ENCODE results near the gene OSBPL6.

OSBPL6 gene

DNA sequence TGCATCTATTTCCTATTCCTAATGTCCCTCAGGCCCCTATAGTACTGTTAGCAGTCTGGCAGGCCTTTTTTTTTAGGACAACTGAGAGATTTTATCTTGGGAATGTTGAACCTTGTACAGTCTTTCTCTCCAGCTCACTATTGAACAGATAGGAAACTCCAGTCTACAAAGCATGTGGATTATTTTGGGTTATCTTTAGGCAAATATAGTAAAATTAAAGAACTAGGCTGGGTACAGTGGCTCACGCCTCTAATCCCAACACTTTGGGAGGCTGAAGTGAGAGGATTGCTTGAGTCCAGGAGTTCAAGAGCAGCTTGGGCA is 102.7 kb downstream of the OSBPL6 start:
- TF ChIP-seq FOXP2 (optimal IDR thresholded peaks at IDR 0.05; ENCODE audit: control extremely low read depth, extremely low read length, insufficient read depth) (no peak), POLR2AphosphoS5 (IDR thresholded peaks at IDR 0.05; ENCODE audit: borderline replicate concordance, low read depth, low read length) (no peak), EZH2 (IDR thresholded peaks at IDR 0.05) (no peak)
- H3K27ac ChIP-seq = no peak overlapping the region
- H3K9me3 ChIP-seq (ENCODE audit: low read depth, low read length) = no peaks in the 10 kb centered on the region
- H3K9ac ChIP-seq (ENCODE audit: insufficient read length) = no peak overlapping the region
- DNase-seq (ENCODE audit: low read depth, low spot score) = no peak
- H3K36me3 ChIP-seq (ENCODE audit: insufficient read depth, low read length) = no peaks in the 10 kb centered on the region
- H3K4me3 ChIP-seq = no peak overlapping the region

DNA sequence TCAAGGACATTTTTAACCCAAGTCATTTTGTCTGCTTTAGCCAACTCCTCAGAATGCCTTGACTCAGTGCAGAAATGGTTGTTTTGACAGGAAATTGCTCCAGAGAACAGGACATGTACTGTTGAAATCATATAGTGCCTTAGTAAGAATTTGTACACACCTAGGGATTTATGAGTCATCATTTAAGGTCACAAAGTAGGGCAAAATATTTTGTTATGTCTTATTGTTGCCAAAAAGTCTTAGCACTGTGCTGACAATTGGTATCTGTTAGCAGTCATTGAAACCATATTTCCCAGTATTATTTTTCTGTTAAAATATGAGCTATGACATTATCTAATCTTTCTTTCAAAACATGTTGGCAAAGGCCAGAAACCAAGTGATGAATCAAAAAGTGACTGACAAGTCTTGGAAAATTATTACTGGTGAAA is 104.5 kb downstream of the OSBPL6 start:
- H3K9me3 ChIP-seq (ENCODE audit: low read depth, low read length) = no peaks in the 10 kb centered on the region
- no peak overlapping the region for H3K9ac ChIP-seq (ENCODE audit: insufficient read length)
- TF ChIP-seq POLR2AphosphoS5 (IDR thresholded peaks at IDR 0.05; ENCODE audit: borderline replicate concordance, low read depth, low read length) = no peak
- no peak for TF ChIP-seq EZH2 (IDR thresholded peaks at IDR 0.05)
- no peak for TF ChIP-seq FOXP2 (optimal IDR thresholded peaks at IDR 0.05; ENCODE audit: control extremely low read depth, extremely low read length, insufficient read depth)
- H3K27ac ChIP-seq = no peak overlapping the region
- no peaks in the 10 kb centered on the region for H3K36me3 ChIP-seq (ENCODE audit: insufficient read depth, low read length)
- DNase-seq (ENCODE audit: low read depth, low spot score) = no peak
- no peak overlapping the region for H3K4me3 ChIP-seq

DNA sequence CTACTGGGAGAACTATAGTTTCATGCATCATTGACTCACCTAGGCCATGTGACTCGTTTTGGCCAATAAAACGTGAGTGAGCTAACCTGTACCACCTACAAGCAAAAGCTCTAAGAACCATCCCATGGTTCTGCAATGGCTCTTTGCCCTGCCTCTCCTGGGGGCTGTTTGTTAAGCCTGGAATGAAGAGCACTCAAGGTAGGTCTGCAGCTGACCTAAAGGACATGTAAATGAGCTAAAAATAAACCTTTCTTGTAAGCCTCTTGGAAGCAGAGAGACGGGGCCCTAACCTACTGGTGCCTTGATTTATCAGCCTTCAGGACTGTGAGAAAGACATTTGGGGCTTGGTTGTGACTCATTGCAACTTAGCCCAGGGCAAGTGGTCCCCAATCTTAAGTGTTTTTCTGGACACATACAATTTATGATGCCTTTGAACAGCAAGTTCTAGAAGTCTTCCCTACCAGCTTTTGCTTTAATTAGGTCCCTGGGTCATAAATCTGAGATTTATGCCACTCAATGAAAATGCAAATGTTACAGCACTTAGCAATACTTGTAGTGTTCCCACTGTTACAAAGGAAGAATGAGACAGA is 107.4 kb downstream of the OSBPL6 start:
- no peak overlapping the region for H3K27ac ChIP-seq
- TF ChIP-seq POLR2AphosphoS5 (IDR thresholded peaks at IDR 0.05; ENCODE audit: borderline replicate concordance, low read depth, low read length) = no peak
- TF ChIP-seq EZH2 (IDR thresholded peaks at IDR 0.05) = no peak
- TF ChIP-seq FOXP2 (optimal IDR thresholded peaks at IDR 0.05; ENCODE audit: control extremely low read depth, extremely low read length, insufficient read depth) = no peak
- H3K4me3 ChIP-seq = no peak overlapping the region
- no peak overlapping the region for H3K9ac ChIP-seq (ENCODE audit: insufficient read length)
- no peak for DNase-seq (ENCODE audit: low read depth, low spot score)
- no peaks in the 10 kb centered on the region for H3K9me3 ChIP-seq (ENCODE audit: low read depth, low read length)
- H3K36me3 ChIP-seq (ENCODE audit: insufficient read depth, low read length) = no peaks in the 10 kb centered on the region

DNA sequence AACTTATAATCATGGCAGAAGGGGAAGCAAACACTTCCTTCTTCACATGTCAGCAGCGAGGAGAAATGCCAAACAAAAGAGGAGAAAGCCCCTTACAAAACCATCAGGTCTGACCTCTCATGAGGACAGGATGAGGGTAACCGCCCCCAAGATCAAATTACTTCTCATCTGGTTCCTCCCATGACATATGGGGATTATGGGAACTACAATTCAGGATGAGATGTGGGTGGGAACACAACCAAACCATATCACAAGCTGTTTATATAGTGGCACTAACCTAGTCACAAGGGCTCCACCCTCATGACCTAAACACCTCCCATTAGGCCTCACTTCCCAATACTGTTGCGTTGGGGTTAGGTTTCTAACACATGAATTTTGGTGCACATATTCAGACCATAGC is 110.0 kb downstream of the OSBPL6 start:
- Histone ChIP-seq H3K36me3 (ENCODE audit: insufficient read depth, low read length) (no peaks in the 10 kb centered on the region), H3K4me3 (no peak overlapping the region), H3K9me3 (ENCODE audit: low read depth, low read length) (no peaks in the 10 kb centered on the region), H3K9ac (ENCODE audit: insufficient read length) (no peak overlapping the region), H3K27ac (no peak overlapping the region)
- TF ChIP-seq POLR2AphosphoS5 (IDR thresholded peaks at IDR 0.05; ENCODE audit: borderline replicate concordance, low read depth, low read length) (no peak), FOXP2 (optimal IDR thresholded peaks at IDR 0.05; ENCODE audit: control extremely low read depth, extremely low read length, insufficient read depth) (no peak)
- DNase-seq (ENCODE audit: low read depth, low spot score) = no peak

DNA sequence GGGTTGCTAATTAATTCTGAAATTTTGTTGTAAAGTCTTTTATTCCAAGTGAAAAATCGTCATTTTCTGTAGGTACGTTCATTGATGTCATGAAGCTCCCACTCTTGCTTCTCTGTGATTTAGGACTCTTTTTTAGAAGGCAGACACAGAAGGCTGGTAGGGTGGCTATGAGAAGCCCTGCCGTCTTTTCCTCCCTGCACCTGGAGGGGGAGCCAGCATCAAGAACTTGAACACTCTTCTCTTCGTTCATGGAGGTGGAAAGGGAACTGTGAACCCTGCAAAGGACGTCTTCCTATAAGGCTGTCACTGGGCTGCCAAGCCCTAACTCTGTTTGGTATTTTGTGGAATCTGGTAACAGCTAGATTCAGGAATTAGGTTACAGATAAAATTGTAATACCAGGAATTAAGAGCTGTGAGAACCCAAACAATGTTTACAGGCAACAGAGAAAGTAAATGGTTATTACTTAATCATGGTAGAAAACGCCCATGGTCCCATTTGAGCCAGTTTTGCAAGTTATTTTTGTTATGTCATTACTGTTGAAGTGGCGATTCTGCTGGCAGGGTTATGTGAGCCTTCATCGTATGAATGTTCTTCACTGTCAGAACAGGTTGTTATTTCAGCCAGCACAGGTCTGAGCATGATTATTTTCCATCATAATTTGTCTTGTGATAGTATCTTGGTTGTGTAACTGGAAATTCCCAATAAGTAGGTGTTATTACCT is 112.2 kb downstream of the OSBPL6 start:
- TF ChIP-seq FOXP2 (optimal IDR thresholded peaks at IDR 0.05; ENCODE audit: control extremely low read depth, extremely low read length, insufficient read depth) = no peak
- no peak for TF ChIP-seq EZH2 (IDR thresholded peaks at IDR 0.05)
- no peak for TF ChIP-seq POLR2AphosphoS5 (IDR thresholded peaks at IDR 0.05; ENCODE audit: borderline replicate concordance, low read depth, low read length)
- H3K27ac ChIP-seq = no peak overlapping the region
- no peak for DNase-seq (ENCODE audit: low read depth, low spot score)
- H3K9me3 ChIP-seq (ENCODE audit: low read depth, low read length) = no peaks in the 10 kb centered on the region
- H3K4me3 ChIP-seq = no peak overlapping the region
- no peak overlapping the region for H3K9ac ChIP-seq (ENCODE audit: insufficient read length)
- H3K36me3 ChIP-seq (ENCODE audit: insufficient read depth, low read length) = no peaks in the 10 kb centered on the region

DNA sequence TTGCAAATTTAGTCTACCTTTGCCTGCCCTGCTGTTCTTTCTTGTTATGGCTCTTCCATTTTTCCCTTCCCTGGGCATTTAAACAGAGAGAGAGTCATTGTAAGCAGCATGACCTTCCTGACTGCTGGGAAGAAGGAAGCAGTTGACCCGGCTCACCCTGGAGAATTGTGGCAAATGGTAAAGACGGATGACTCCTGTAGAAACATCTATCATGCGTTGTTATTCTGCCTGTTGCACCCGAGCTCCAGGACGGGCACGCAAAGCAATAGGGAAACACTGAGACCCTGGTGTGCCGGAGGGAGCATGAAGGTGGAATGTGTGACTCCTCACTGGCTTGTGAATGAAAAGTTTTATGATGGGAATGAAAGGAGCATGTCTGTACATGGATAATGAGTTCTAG is 113.3 kb downstream of the OSBPL6 start:
- DNase-seq (ENCODE audit: low read depth, low spot score) = no peak
- H3K9ac ChIP-seq (ENCODE audit: insufficient read length) = no peak overlapping the region
- no peaks in the 10 kb centered on the region for H3K9me3 ChIP-seq (ENCODE audit: low read depth, low read length)
- H3K36me3 ChIP-seq (ENCODE audit: insufficient read depth, low read length) = no peaks in the 10 kb centered on the region
- no peak overlapping the region for H3K27ac ChIP-seq
- TF ChIP-seq FOXP2 (optimal IDR thresholded peaks at IDR 0.05; ENCODE audit: control extremely low read depth, extremely low read length, insufficient read depth) = no peak
- TF ChIP-seq POLR2AphosphoS5 (IDR thresholded peaks at IDR 0.05; ENCODE audit: borderline replicate concordance, low read depth, low read length) = no peak
- TF ChIP-seq EZH2 (IDR thresholded peaks at IDR 0.05) = no peak
- no peak overlapping the region for H3K4me3 ChIP-seq

DNA sequence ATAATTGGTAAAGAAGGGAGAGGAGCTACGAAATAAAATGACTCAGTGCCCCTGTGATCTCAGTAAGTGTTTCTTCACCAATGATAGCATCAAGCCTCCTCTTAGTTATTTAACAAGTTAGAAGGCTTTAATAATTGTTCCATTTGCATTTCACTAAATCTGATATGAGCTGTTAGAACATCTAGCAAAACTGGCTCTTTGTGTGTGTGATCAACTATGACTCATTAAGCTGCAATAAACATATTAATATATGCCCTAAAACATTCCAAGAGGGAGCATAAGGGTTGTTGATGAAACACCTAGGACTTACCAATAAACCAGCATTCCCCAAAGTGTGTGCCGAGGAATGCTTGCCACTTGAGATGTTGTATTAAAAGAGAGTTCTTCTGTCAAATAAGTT is 115.2 kb downstream of the OSBPL6 start:
- H3K36me3 ChIP-seq (ENCODE audit: insufficient read depth, low read length) = no peaks in the 10 kb centered on the region
- H3K4me3 ChIP-seq = no peak overlapping the region
- H3K27ac ChIP-seq = no peak overlapping the region
- no peaks in the 10 kb centered on the region for H3K9me3 ChIP-seq (ENCODE audit: low read depth, low read length)
- H3K9ac ChIP-seq (ENCODE audit: insufficient read length) = no peak overlapping the region
- no peak for TF ChIP-seq EZH2 (IDR thresholded peaks at IDR 0.05)
- no peak for TF ChIP-seq POLR2AphosphoS5 (IDR thresholded peaks at IDR 0.05; ENCODE audit: borderline replicate concordance, low read depth, low read length)
- TF ChIP-seq FOXP2 (optimal IDR thresholded peaks at IDR 0.05; ENCODE audit: control extremely low read depth, extremely low read length, insufficient read depth) = no peak
- no peak for DNase-seq (ENCODE audit: low read depth, low spot score)

DNA sequence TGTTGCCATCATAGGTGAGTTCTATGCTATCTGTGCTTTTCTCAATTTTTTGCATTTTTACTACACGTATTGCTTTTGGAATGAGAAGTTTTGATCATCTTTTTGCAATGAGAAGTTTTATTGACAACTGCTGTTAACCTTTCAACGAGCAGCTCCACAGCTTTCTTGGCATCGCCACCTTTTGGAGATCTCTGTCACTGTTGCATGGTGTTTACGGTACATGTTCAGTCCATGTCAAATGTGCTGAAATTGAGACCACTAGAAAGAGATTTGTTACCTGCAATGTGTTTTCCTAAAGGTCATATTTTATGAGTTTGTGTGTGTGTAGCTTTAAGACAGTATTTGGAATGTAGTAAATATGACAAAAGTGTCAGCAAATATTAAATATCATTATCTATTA is 120.8 kb downstream of the OSBPL6 start:
- TF ChIP-seq POLR2AphosphoS5 (IDR thresholded peaks at IDR 0.05; ENCODE audit: borderline replicate concordance, low read depth, low read length) (no peak), EZH2 (IDR thresholded peaks at IDR 0.05) (no peak), FOXP2 (optimal IDR thresholded peaks at IDR 0.05; ENCODE audit: control extremely low read depth, extremely low read length, insufficient read depth) (no peak)
- Histone ChIP-seq H3K4me3 (no peak overlapping the region), H3K27ac (no peak overlapping the region), H3K36me3 (ENCODE audit: insufficient read depth, low read length) (no peaks in the 10 kb centered on the region), H3K9me3 (ENCODE audit: low read depth, low read length) (no peaks in the 10 kb centered on the region), H3K9ac (ENCODE audit: insufficient read length) (no peak overlapping the region)
- DNase-seq (ENCODE audit: low read depth, low spot score) = no peak

All from SK-N-MC (cell line).